Transverse colon (tissue), 4 donors: ENCODE measurements around the gene TAF5L. TPM values are rescaled to one million over a fixed set of nuclear protein-coding genes. Genes with fewer than 3 reads are reported as not detected.

Experiments used
- DNase-seq: peaks from one replicate; pipeline ENCODE4 v3.0.0-alpha.2; 2019
- H3K27ac ChIP-seq, 4 donors: fragments of 200-600 bp; sonication (generic); 2 replicates each; pipeline ENCODE4 v1.5.1; 2016 to 2018; ENCODE audit warnings: inconsistent platforms in 4 of 4
- H3K27me3 ChIP-seq: fragments of 200-600 bp; sonication (generic); 2 replicates; pipeline ENCODE4 v1.5.1; 2017; ENCODE audit warnings: inconsistent platforms
- H3K36me3 ChIP-seq, 4 donors: fragments of 200-600 bp; sonication (generic); 2 replicates each; pipeline ENCODE4 v1.5.1; 2017 to 2019; ENCODE audit warnings: inconsistent platforms in 4 of 4
- H3K4me1 ChIP-seq, 4 donors: fragments of 200-600 bp; sonication (generic); 2 replicates each; pipeline ENCODE4 v1.5.1; 2017 to 2020; ENCODE audit warnings: inconsistent platforms in 4 of 4
- H3K4me3 ChIP-seq, 4 donors: fragments of 200-600 bp; sonication (generic); 1 replicate in 1 of 4; 2 replicates in 3 of 4; pipeline versions ENCODE4 v1.5.1 to v1.6.1; 2017 to 2019; ENCODE audit warnings: inconsistent platforms in 4 of 4
- H3K9me3 ChIP-seq, 2 donors: fragments of 200-600 bp; sonication (generic); 2 replicates each; pipeline ENCODE4 v1.5.1; 2017 to 2019; ENCODE audit warnings: inconsistent platforms in 2 of 2
- CTCF ChIP-seq, 5 experiments: fragments of 200-600 bp in 3 of 5; fragments of 450-650 bp in 2 of 5; sonication (generic) in 3 of 5; IDR thresholded peaks; 1 replicate in 2 of 5; 2 replicates in 3 of 5; pipeline ENCODE4 v1.5.1; 2016 to 2017; ENCODE audit warnings: antibody characterized with exemption in 5 of 5, inconsistent platforms in 3 of 5, mild to moderate bottlenecking in 2 of 5, moderate library complexity in 1 of 5
- EP300 ChIP-seq: sonication (generic); formaldehyde crosslinking; IDR thresholded peaks from one replicate; pipeline ENCODE4 v1.6.1; 2017; ENCODE audit warnings: antibody characterized with exemption, low read depth
- POLR2A ChIP-seq: fragments of 450-650 bp; IDR thresholded peaks from one replicate; pipeline ENCODE4 v1.6.1; 2016; ENCODE audit warnings: antibody characterized with exemption, mild to moderate bottlenecking, moderate library complexity
- POLR2AphosphoS5 ChIP-seq, 3 donors: sonication (generic); formaldehyde crosslinking; IDR thresholded peaks; one replicate each; pipeline ENCODE4 v1.6.1; 2016; ENCODE audit warnings: antibody characterized with exemption in 3 of 3
- WGBS, 2 donors: methylation state at CpG; one replicate each; pipeline ENCODE4 v1.1.5; 2018; ENCODE audit warnings: low coverage in 1 of 2; 5-methylcytosine and 5-hydroxymethylcytosine counted together
- in situ Hi-C, 4 donors: fragments of 200-750 bp; cut with MboI; loops; one replicate each; pipeline versions ENCODE4 v1.15.0 to v1.15.1; 2017; ENCODE audit warnings: low sequenced_read_pairs in 3 of 4, low pct_ligation_motif_present in 1 of 4, low pct_unique_long_range_greater_than_20kb in 1 of 4
- intact Hi-C: fragments of 100-400 bp; cut with DNase I; formaldehyde crosslinking; loops from one replicate; pipeline ENCODE4 v1.15.1; 2023; ENCODE audit warnings: low total_unique reads
- total RNA-seq, 4 donors: library from RNA; depleted of rRNA; stranded (reverse); fragments of >200 nt; gene quantifications; one replicate each; pipeline ENCODE4 v1.1.0, GENCODE V29; 2016

Gene TAF5L
- total RNA-seq, 4 donors from 2014 or later, result 10.7 to 22.1 (median 15.4) TPM

- TF ChIP-seq EP300 (no peak), CTCF (IDR thresholded peaks at IDR 0.05) (no peak), POLR2AphosphoS5 (IDR thresholded peaks at IDR 0.05) (no peak), POLR2A (no peak)
- peaks cover 0 to 13% (median 7%) of the 10 kb centered on the region in 4 donors for H3K4me1 ChIP-seq
- DNase-seq, result no peak
- H3K4me3 ChIP-seq, result no peak overlapping the region
- no peaks in the 10 kb centered on the region for H3K9me3 ChIP-seq
- WGBS, 2 donors, result 70 to 76% methylated on average over 3 of the region's 3 CpGs
- no peak overlapping the region for H3K27ac ChIP-seq
- H3K36me3 ChIP-seq, result peaks cover 0 to 18% (median 6%) of the 10 kb centered on the region in 4 donors
- no peaks in the 10 kb centered on the region for H3K27me3 ChIP-seq
- intact Hi-C loops, result no loop called here
- in situ Hi-C loops, result loop anchor here in 1 of 4 donors (10.0 kb wide), 1 partner anchor 66 kb away; no protein-coding TSS in a partner anchor
Measured at GRCh38 chr1:229631148-229631547, 5.2 kb upstream of the TAF5L start.

- Histone ChIP-seq H3K27ac (no peak overlapping the region), H3K4me3 (no peak overlapping the region), H3K4me1 (peaks cover 6 to 20% (median 13%) of the 10 kb centered on the region in 4 donors), H3K36me3 (peaks cover 0 to 6% (median 0%) of the 10 kb centered on the region in 4 donors), H3K27me3 (no peaks in the 10 kb centered on the region), H3K9me3 (no peaks in the 10 kb centered on the region)
- DNase-seq, result no peak
- WGBS, 2 donors, result 85 to 100% methylated on average over 2 of the region's 2 CpGs
- in situ Hi-C loops, result loop anchor here in 2 of 4 donors (10.0 kb wide), 2 partner anchors 54 to 64 kb away; no protein-coding TSS in a partner anchor
- TF ChIP-seq CTCF (IDR thresholded peaks at IDR 0.05) (no peak), POLR2A (no peak), EP300 (no peak), POLR2AphosphoS5 (IDR thresholded peaks at IDR 0.05) (no peak)
- intact Hi-C loops, result loop anchor here (5.0 kb wide), 1 partner anchor 72 kb away; the partner anchor contains the start of gene ABCB10
Measured at GRCh38 chr1:229629261-229629660, 3.3 kb upstream of the TAF5L start.

- Histone ChIP-seq H3K27ac (peak overlapping the region in 3 of 4 donors; percentile 89 to 96 (median 93)), H3K4me3 (peak overlapping the region in 3 of 4 donors; percentile 74 to 99 (median 83)), H3K36me3 (no peaks in the 10 kb centered on the region), H3K9me3 (no peaks in the 10 kb centered on the region), H3K4me1 (peaks cover 14 to 29% (median 18%) of the 10 kb centered on the region in 4 donors), H3K27me3 (no peaks in the 10 kb centered on the region)
- WGBS, 2 donors, result 4 to 9% methylated on average over 4 of the region's 4 CpGs
- intact Hi-C loops, result loop anchor here (5.0 kb wide), 1 partner anchor 70 kb away; the partner anchor contains the start of gene ABCB10
- in situ Hi-C loops, result loop anchor here in 2 of 4 donors (10.0 kb wide), 2 partner anchors 52 to 62 kb away; no protein-coding TSS in a partner anchor
- DNase-seq, result no peak
- TF ChIP-seq POLR2A, result no peak
- no peak for TF ChIP-seq EP300
- TF ChIP-seq POLR2AphosphoS5 (IDR thresholded peaks at IDR 0.05), result no peak
- TF ChIP-seq CTCF (IDR thresholded peaks at IDR 0.05), result no peak
Measured at GRCh38 chr1:229627003-229627402, 1.1 kb upstream of the TAF5L start.

GRCh38 chr1:229625071-229625914 is 629 bp downstream of the TAF5L start:
- Histone ChIP-seq H3K9me3 (no peaks in the 10 kb centered on the region), H3K27me3 (no peaks in the 10 kb centered on the region), H3K4me3 (peak overlapping the region; percentile 44 to 99 (median 78)), H3K27ac (peak overlapping the region; percentile 89 to 96 (median 94)), H3K36me3 (no peaks in the 10 kb centered on the region), H3K4me1 (peaks cover 14 to 32% (median 18%) of the 10 kb centered on the region in 4 donors)
- peak; percentile 71 for DNase-seq
- intact Hi-C loops (loop anchor here (5.0 kb wide), 1 partner anchor 68 kb away; the partner anchor contains the start of gene ABCB10), in situ Hi-C loops (loop anchor here in 2 of 4 donors (10.0 kb wide), 2 partner anchors 50 to 60 kb away; no protein-coding TSS in a partner anchor)
- TF ChIP-seq POLR2AphosphoS5 (IDR thresholded peaks at IDR 0.05), result peak in 1 of 3 donors; percentile 45
- TF ChIP-seq EP300, result no peak
- no peak for TF ChIP-seq CTCF (IDR thresholded peaks at IDR 0.05)
- no peak for TF ChIP-seq POLR2A
- WGBS, 2 donors, result 0% methylated on average over 7 to 41 of the region's 86 CpGs
